ENCODE measurements around the gene RAD52. TPM values are rescaled to one million over a fixed set of nuclear protein-coding genes. Genes with fewer than 3 reads are reported as not detected.

The RAD52 gene
- total and polyA plus RNA-seq, 4 donors, result 3.7 to 14.2 (median 6.7) TPM

GRCh38 chr12:894226-894625, 55.3 kb downstream of the RAD52 start:
- H3K36me3 ChIP-seq (ENCODE audit: control insufficient read depth in 4 of 4, insufficient read depth in 3 of 4, low read depth in 1 of 4, low read length in 3 of 4), result peaks cover 18 to 54% (median 49%) of the 10 kb centered on the region in 4 donors
- TF ChIP-seq RXRA (IDR thresholded peaks at IDR 0.05) (no peak), EGR1 (IDR thresholded peaks at IDR 0.05; ENCODE audit: low read depth in 2 of 2) (no peak), MAX (IDR thresholded peaks at IDR 0.05) (no peak)

GRCh38 chr12:886206-886605, 63.3 kb downstream of the RAD52 start:
- WGBS, result 94% methylated on average over 2 of the region's 2 CpGs
- DNase-seq (ENCODE audit: low spot score), result no peak
- peaks cover 12 to 84% (median 71%) of the 10 kb centered on the region in 4 donors for H3K36me3 ChIP-seq (ENCODE audit: control insufficient read depth in 4 of 4, insufficient read depth in 3 of 4, low read depth in 1 of 4, low read length in 3 of 4)
- no peaks in the 10 kb centered on the region for H3K9me3 ChIP-seq (ENCODE audit: control insufficient read depth in 4 of 4, low read length in 3 of 4)
- TF ChIP-seq CTCF (IDR thresholded peaks at IDR 0.05; ENCODE audit: low read depth, low read length, missing input control) (no peak), TAF1 (conservative IDR thresholded peaks at IDR 0.05) (no peak), ATF3 (IDR thresholded peaks at IDR 0.05) (no peak), HNF4G (IDR thresholded peaks at IDR 0.05) (no peak), MAX (IDR thresholded peaks at IDR 0.05) (no peak), FOXA2 (IDR thresholded peaks at IDR 0.05) (no peak), RXRA (IDR thresholded peaks at IDR 0.05) (no peak), EGR1 (IDR thresholded peaks at IDR 0.05; ENCODE audit: low read depth in 2 of 2) (no peak), FOXA1 (IDR thresholded peaks at IDR 0.05) (no peak)
- H3K4me1 ChIP-seq (ENCODE audit: control insufficient read depth in 4 of 4, insufficient read depth in 4 of 4, low read length in 3 of 4), result no peaks in the 10 kb centered on the region
- H3K4me3 ChIP-seq (ENCODE audit: low read depth in 1 of 3, low read length in 3 of 3), result no peak overlapping the region
- no peak overlapping the region for H3K27ac ChIP-seq (ENCODE audit: low read depth in 1 of 2, low read length in 2 of 2)
- no peak overlapping the region for H3K9ac ChIP-seq (ENCODE audit: low read depth in 1 of 2, low read length in 2 of 2)
- H3K27me3 ChIP-seq (ENCODE audit: control insufficient read depth in 4 of 4, insufficient read depth in 4 of 4, low read length in 3 of 4), result no peaks in the 10 kb centered on the region

More at GRCh38 chr12:894226-894625, 55.3 kb downstream of the RAD52 start:
- DNase-seq (ENCODE audit: low spot score), result no peak
- no peak overlapping the region for H3K4me3 ChIP-seq (ENCODE audit: low read depth in 1 of 3, low read length in 3 of 3)
- no peaks in the 10 kb centered on the region for H3K27me3 ChIP-seq (ENCODE audit: control insufficient read depth in 4 of 4, insufficient read depth in 4 of 4, low read length in 3 of 4)
- H3K9ac ChIP-seq (ENCODE audit: low read depth in 1 of 2, low read length in 2 of 2), result no peak overlapping the region
- H3K4me1 ChIP-seq (ENCODE audit: control insufficient read depth in 4 of 4, insufficient read depth in 4 of 4, low read length in 3 of 4), result no peaks in the 10 kb centered on the region
- H3K9me3 ChIP-seq (ENCODE audit: control insufficient read depth in 4 of 4, low read length in 3 of 4), result no peaks in the 10 kb centered on the region
- H3K27ac ChIP-seq (ENCODE audit: low read depth in 1 of 2, low read length in 2 of 2), result no peak overlapping the region

- Histone ChIP-seq H3K9me3 (ENCODE audit: control insufficient read depth in 4 of 4, low read length in 3 of 4) (no peaks in the 10 kb centered on the region), H3K9ac (ENCODE audit: low read depth in 1 of 2, low read length in 2 of 2) (no peak overlapping the region), H3K27me3 (ENCODE audit: control insufficient read depth in 4 of 4, insufficient read depth in 4 of 4, low read length in 3 of 4) (no peaks in the 10 kb centered on the region), H3K4me3 (ENCODE audit: low read depth in 1 of 3, low read length in 3 of 3) (no peak overlapping the region), H3K27ac (ENCODE audit: low read depth in 1 of 2, low read length in 2 of 2) (no peak overlapping the region), H3K36me3 (ENCODE audit: control insufficient read depth in 4 of 4, insufficient read depth in 3 of 4, low read depth in 1 of 4, low read length in 3 of 4) (peaks cover 17 to 89% (median 73%) of the 10 kb centered on the region in 4 donors), H3K4me1 (ENCODE audit: control insufficient read depth in 4 of 4, insufficient read depth in 4 of 4, low read length in 3 of 4) (no peaks in the 10 kb centered on the region)
- WGBS, result 97% methylated on average over 2 of the region's 2 CpGs
- no peak for DNase-seq (ENCODE audit: low spot score)
- TF ChIP-seq REST (IDR thresholded peaks at IDR 0.05) (no peak), GABPA (IDR thresholded peaks at IDR 0.05 in 1 of 2, conservative IDR thresholded peaks at IDR 0.05 in 1 of 2) (no peak), FOXA1 (IDR thresholded peaks at IDR 0.05) (no peak), HNF4G (IDR thresholded peaks at IDR 0.05) (no peak), SP1 (IDR thresholded peaks at IDR 0.05) (no peak), EGR1 (IDR thresholded peaks at IDR 0.05; ENCODE audit: low read depth in 2 of 2) (no peak)
These were observed 63.8 kb downstream of the RAD52 start for GRCh38 chr12:885701-886100.

All from liver (tissue), 9 donors.